Skeletal muscle satellite cell (primary cell): ENCODE measurements around the gene INO80B. TPM values are rescaled to one million over a fixed set of nuclear protein-coding genes. Genes with fewer than 3 reads are reported as not detected.
A peak's percentile ranks its signal among the peaks of the same experiment; 100 is the strongest.

Experiments used
- H3K27me3 ChIP-seq: 2 replicates; pipeline ENCODE4 v1.7.0; 2013; ENCODE audit warnings: low read length; ENCODE audit not compliant: control insufficient read depth, insufficient read depth
- H3K36me3 ChIP-seq: 2 replicates; pipeline ENCODE4 v1.7.0; 2013; ENCODE audit warnings: mild to moderate bottlenecking, control low read depth, low read length; ENCODE audit not compliant: insufficient read depth
- H3K4me1 ChIP-seq: 2 replicates; pipeline ENCODE4 v1.7.0; 2013; ENCODE audit warnings: low read length; ENCODE audit not compliant: control insufficient read depth, insufficient read depth
- H3K4me2 ChIP-seq: 2 replicates; pipeline ENCODE4 v1.7.0; 2013; ENCODE audit warnings: mild to moderate bottlenecking, low read length
- H3K4me3 ChIP-seq: 2 replicates; pipeline ENCODE4 v1.7.0; 2013; ENCODE audit warnings: low read length
- H3K9ac ChIP-seq: 2 replicates; pipeline ENCODE4 v1.7.0; 2013; ENCODE audit warnings: mild to moderate bottlenecking, low read depth, low read length, moderate library complexity
- H3K9me3 ChIP-seq: replicated peaks from 2 replicates; pipeline ENCODE4 v1.7.0; 2013; ENCODE audit warnings: mild to moderate bottlenecking, control low read depth, low read length
- total RNA-seq: library from RNA; depleted of rRNA; stranded (reverse); fragments of >200 nt; gene quantifications from 2 replicates; pipeline ENCODE4 v1.2.3, GENCODE V29; 2012; rRNA removed

The INO80B gene
- 8.1 and 13.8 TPM in 2 replicates for total RNA-seq

GRCh38 chr2:74454654-74455511, at the start of gene INO80B:
Gene INO80B (plus strand): TSS chr2:74455087. CDS start chr2:74455117, 30 bp downstream.
- peak within 1 kb of the TSS; percentile 96 for H3K4me2 ChIP-seq
- peaks cover 25% of the 10 kb centered on the region for H3K4me1 ChIP-seq
- H3K9me3 ChIP-seq: no peaks in the 10 kb centered on the region
- H3K4me3 ChIP-seq: peak within 1 kb of the TSS; percentile 90
- peak within 1 kb of the TSS; percentile 85 for H3K9ac ChIP-seq
- no peaks in the 10 kb centered on the region for H3K27me3 ChIP-seq
- peaks cover 5% of the 10 kb centered on the region for H3K36me3 ChIP-seq

GRCh38 chr2:74406035-74406434, 48.9 kb upstream of the INO80B start:
- Histone ChIP-seq H3K4me3 (no peak overlapping the region), H3K9me3 (no peaks in the 10 kb centered on the region), H3K36me3 (no peaks in the 10 kb centered on the region), H3K27me3 (peaks cover 5% of the 10 kb centered on the region), H3K4me2 (no peak overlapping the region), H3K9ac (no peak overlapping the region), H3K4me1 (no peaks in the 10 kb centered on the region)

- Histone ChIP-seq H3K36me3 (no peaks in the 10 kb centered on the region), H3K4me1 (no peaks in the 10 kb centered on the region), H3K9me3 (no peaks in the 10 kb centered on the region), H3K4me3 (no peak overlapping the region), H3K27me3 (peaks cover 5% of the 10 kb centered on the region), H3K4me2 (no peak overlapping the region), H3K9ac (no peak overlapping the region)
Measured at GRCh38 chr2:74407682-74408081, 47.2 kb upstream of the INO80B start.

GRCh38 chr2:74413001-74413698, 41.7 kb upstream of the INO80B start:
- Histone ChIP-seq H3K9ac (no peak overlapping the region), H3K4me3 (no peak overlapping the region), H3K4me1 (peaks cover 15% of the 10 kb centered on the region), H3K36me3 (no peaks in the 10 kb centered on the region), H3K4me2 (no peak overlapping the region), H3K9me3 (no peaks in the 10 kb centered on the region), H3K27me3 (peaks cover 3% of the 10 kb centered on the region)

GRCh38 chr2:74414441-74414840, 40.4 kb upstream of the INO80B start:
- Histone ChIP-seq H3K4me3 (peak overlapping the region; percentile 70), H3K9ac (peak overlapping the region; percentile 65), H3K36me3 (no peaks in the 10 kb centered on the region), H3K27me3 (no peaks in the 10 kb centered on the region), H3K4me1 (peaks cover 15% of the 10 kb centered on the region), H3K9me3 (no peaks in the 10 kb centered on the region), H3K4me2 (peak overlapping the region; percentile 89)

GRCh38 chr2:74414881-74415761, 39.8 kb upstream of the INO80B start:
- Histone ChIP-seq H3K4me2 (peak overlapping the region; percentile 89), H3K4me1 (peaks cover 15% of the 10 kb centered on the region), H3K4me3 (peak overlapping the region; percentile 70), H3K36me3 (no peaks in the 10 kb centered on the region), H3K9me3 (no peaks in the 10 kb centered on the region), H3K9ac (peak overlapping the region; percentile 65), H3K27me3 (no peaks in the 10 kb centered on the region)

- H3K36me3 ChIP-seq: no peaks in the 10 kb centered on the region
- H3K9ac ChIP-seq: no peak overlapping the region
- no peaks in the 10 kb centered on the region for H3K9me3 ChIP-seq
- H3K4me1 ChIP-seq: peaks cover 15% of the 10 kb centered on the region
- peak overlapping the region; percentile 89 for H3K4me2 ChIP-seq
- no peaks in the 10 kb centered on the region for H3K27me3 ChIP-seq
- no peak overlapping the region for H3K4me3 ChIP-seq
Measured at GRCh38 chr2:74415762-74416395, 39.0 kb upstream of the INO80B start.

- Histone ChIP-seq H3K9me3 (no peaks in the 10 kb centered on the region), H3K4me1 (peaks cover 19% of the 10 kb centered on the region), H3K36me3 (no peaks in the 10 kb centered on the region), H3K27me3 (no peaks in the 10 kb centered on the region), H3K4me3 (no peak overlapping the region), H3K4me2 (no peak overlapping the region), H3K9ac (no peak overlapping the region)
Measured at GRCh38 chr2:74416778-74417177, 38.1 kb upstream of the INO80B start.

GRCh38 chr2:74417197-74417596, 37.7 kb upstream of the INO80B start:
- no peaks in the 10 kb centered on the region for H3K36me3 ChIP-seq
- H3K4me2 ChIP-seq: no peak overlapping the region
- H3K4me1 ChIP-seq: peaks cover 21% of the 10 kb centered on the region
- H3K4me3 ChIP-seq: no peak overlapping the region
- no peak overlapping the region for H3K9ac ChIP-seq
- no peaks in the 10 kb centered on the region for H3K27me3 ChIP-seq
- H3K9me3 ChIP-seq: no peaks in the 10 kb centered on the region

GRCh38 chr2:74417763-74418162, 37.1 kb upstream of the INO80B start:
- Histone ChIP-seq H3K9ac (no peak overlapping the region), H3K4me2 (no peak overlapping the region), H3K9me3 (no peaks in the 10 kb centered on the region), H3K27me3 (no peaks in the 10 kb centered on the region), H3K4me1 (peaks cover 23% of the 10 kb centered on the region), H3K36me3 (no peaks in the 10 kb centered on the region), H3K4me3 (no peak overlapping the region)

- Histone ChIP-seq H3K27me3 (no peaks in the 10 kb centered on the region), H3K36me3 (no peaks in the 10 kb centered on the region), H3K9me3 (no peaks in the 10 kb centered on the region), H3K9ac (no peak overlapping the region), H3K4me2 (no peak overlapping the region), H3K4me1 (peaks cover 23% of the 10 kb centered on the region), H3K4me3 (no peak overlapping the region)
Measured at GRCh38 chr2:74418312-74418711, 36.6 kb upstream of the INO80B start.
